GM19397 (cell line): Measurements from ENCODE around the gene NRG4.
"Not testable (repeated sequence)": the region's sequence is repeated elsewhere in the genome, so short reads cannot be mapped to it uniquely, and the experiment has no call there.

Source experiments
- ATAC-seq: cut with Tn5 transposase; IDR thresholded peaks from one replicate; pipeline ENCODE4 v1.9.1; 2021; ENCODE audit warnings: mild to moderate bottlenecking, moderate library complexity; ENCODE audit not compliant: unreplicated experiment

Gene NRG4

DNA sequence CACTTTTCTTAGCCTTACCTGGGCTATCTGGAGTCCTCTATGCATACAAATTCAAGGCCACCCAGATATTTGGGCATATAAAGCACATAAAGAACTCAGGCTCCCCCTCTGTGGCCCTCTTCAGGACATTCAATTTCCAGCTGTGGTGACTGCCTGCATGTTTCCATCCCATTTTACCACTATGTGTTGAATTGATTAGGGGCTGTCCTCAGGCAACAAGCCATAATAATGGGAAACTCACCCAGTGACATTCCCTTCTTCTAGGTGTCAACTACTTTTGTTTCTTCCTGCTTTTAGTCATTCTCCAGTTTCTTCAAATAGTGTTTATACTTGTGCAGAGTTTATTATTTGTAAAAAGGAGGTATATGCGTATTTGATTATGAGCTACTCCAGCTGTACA is 18.0 kb downstream of the NRG4 start:
- no peak for ATAC-seq

DNA sequence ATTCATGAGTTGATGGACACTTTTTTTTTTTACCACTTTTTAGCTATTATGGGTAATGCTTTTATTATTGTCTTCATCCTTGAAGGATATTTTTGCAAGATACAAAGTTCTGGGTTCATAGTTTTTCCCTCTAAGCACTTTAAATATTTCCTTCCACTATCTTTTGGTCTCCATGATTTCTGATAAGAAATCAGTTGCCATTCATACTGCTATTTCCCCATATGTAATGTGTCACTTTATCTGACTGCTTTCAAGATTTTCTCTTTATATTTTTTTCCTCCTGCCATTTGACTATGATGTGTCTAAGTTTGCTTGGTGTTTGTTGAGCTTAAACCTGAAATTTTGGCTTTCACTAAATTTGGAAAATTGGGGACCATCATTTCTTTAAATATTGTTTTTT is 19.3 kb downstream of the NRG4 start:
- ATAC-seq: no peak

DNA sequence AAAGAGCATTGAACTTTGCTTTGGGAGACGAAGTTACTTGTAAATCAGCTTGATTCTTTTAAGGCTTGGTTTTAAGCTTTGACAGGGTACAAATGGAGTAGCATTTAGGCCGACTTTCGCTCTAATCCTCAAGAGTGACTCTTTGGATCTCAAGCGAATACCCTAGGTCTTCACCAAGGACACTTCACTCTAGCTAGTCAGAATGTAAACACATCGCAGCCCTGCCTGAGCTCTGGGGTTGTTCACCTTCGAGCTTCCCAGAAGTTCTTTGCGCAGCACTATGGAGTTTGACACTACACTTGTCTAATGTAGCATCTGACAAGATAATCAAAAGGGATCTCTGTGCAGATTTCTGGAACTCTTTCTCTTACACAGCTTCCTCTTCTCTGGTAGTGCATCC is 22.3 kb downstream of the NRG4 start:
- ATAC-seq: no peak

DNA sequence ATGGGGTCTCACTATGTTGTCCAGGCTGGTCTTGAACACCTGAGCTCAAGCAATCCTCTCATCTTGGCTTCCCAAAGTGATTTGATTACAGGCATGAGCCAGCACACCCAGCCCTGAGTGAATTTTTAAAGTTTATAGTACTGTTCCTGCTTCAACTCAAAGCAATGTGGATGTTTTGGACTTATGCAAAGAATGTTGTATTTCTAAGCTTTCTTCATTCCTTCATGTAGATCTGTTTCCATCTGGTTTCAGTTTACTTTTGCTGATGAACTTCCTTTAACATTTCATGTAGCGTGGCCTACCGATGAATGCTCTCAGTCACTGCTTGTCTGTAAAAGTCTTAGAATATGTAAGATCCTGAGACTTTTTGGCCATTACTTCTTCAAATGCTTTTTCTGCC is 23.2 kb downstream of the NRG4 start:
- ATAC-seq: no peak

- ATAC-seq: no peak
These were observed 26.3 kb downstream of the NRG4 start for GRCh38 chr15:75985971-75986370.

DNA sequence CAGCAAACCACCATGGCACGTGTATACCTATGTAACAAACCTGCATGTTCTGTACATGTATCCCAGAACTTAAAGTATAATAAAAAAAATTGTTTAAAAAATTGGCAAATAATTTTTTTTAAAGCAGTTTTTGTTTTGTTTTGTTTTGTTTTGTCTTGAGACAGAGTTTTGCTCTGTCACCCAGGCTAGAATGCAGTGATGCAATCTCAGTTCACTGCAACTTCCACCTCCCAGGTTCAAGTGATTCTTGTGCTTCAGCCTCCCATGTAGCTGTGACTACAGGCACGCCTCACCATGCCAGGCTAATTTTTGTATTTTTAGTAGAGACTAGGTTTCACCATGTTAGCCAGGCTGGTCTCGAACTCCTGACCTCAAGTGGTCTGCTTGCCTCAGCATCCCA is 27.5 kb downstream of the NRG4 start:
- not testable (repeated sequence) for ATAC-seq

DNA sequence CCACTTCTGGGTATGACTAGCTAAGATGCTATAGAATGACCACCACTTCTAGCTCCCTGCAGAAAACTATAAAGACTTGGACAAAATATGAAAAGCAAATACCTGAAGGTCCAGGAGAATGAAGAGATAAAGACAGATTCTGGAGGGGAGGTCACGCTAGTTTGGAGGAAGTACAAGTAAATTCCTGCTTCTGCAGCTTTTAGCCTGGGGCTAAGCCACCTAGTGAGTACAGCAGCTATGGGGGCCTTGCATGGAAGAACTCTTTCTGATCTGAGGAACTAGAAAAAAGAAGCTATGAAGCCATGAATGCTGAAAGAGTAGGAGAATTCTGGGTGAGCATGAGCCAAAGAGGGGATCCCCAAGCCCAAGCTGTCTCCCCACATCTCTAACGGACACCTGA is 29.8 kb downstream of the NRG4 start:
- no peak for ATAC-seq

DNA sequence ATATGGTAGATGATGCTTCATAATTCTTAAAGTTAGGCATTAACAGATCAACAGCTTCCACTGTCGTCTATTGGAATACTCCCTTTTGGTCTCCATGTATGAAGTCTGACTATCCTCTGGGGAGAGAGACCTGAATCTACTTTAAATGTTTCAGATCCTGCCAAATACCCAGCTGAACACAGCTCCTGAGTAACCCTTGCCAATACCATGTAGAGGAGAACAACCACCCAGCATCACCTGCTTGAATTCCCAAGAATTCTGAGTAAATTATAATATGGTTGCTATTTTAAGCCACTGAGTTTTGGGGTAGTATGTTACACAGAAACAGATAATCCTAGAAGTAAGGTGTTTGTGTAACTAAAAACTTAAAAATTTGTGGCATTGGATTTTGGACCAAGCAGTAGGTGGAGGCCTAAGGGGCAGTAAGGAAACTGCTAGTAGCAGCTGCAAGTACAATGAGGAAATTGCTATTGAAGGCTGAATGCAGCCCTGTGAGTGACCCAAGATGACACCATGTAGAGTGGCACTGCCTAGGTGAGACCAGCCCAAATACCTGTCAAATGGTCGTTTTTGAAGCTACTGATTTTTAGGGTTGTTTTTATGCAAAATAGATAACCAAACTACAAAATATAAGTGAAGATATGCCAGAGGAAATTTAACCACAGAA is 30.9 kb downstream of the NRG4 start:
- ATAC-seq: no peak

- not testable (repeated sequence) for ATAC-seq
These were observed 35.5 kb downstream of the NRG4 start for GRCh38 chr15:75976766-75977165.

GRCh38 chr15:75966073-75966472 is 46.2 kb downstream of the NRG4 start:
- ATAC-seq: no peak

GRCh38 chr15:75961331-75961730 is 50.9 kb downstream of the NRG4 start:
- ATAC-seq: no peak

GRCh38 chr15:75955720-75956119 is 56.5 kb downstream of the NRG4 start:
- ATAC-seq: no peak

GRCh38 chr15:75952525-75952924 is 59.7 kb downstream of the NRG4 start:
- ATAC-seq: no peak

DNA sequence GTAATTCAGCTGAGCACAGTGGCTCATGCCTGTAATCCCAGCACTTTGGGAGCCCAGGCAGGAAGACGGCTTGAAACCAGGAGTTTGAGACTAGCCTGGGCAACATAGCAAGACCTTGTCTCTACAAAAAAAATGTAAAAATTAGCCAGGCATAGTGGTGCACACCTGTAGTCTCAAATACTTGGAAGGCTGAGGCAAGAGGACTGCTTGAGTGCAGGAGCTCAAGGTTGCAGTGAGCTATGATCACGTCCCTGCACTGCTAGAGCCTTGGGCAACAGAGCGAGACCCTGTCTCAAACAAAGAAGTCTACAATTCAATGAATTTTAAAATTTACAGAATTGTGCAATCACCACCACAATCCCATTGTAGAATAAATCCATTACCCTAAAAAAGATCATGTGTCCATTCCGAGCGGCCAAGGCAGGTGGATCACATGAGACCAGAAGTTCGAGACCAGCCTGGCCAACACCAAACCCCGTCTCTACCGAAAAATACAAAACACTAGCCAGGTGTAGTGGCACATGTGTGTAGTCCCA is 63.4 kb downstream of the NRG4 start:
- ATAC-seq: no peak

GRCh38 chr15:75947092-75947491 is 65.1 kb downstream of the NRG4 start:
- no peak for ATAC-seq

GRCh38 chr15:75945953-75946352 is 66.3 kb downstream of the NRG4 start:
- ATAC-seq: no peak

GRCh38 chr15:75943713-75944215 is 68.5 kb downstream of the NRG4 start:
- no peak for ATAC-seq

- no peak for ATAC-seq
These were observed 69.0 kb downstream of the NRG4 start for GRCh38 chr15:75943246-75943645.

GRCh38 chr15:75942464-75942863 is 69.8 kb downstream of the NRG4 start:
- ATAC-seq: no peak

DNA sequence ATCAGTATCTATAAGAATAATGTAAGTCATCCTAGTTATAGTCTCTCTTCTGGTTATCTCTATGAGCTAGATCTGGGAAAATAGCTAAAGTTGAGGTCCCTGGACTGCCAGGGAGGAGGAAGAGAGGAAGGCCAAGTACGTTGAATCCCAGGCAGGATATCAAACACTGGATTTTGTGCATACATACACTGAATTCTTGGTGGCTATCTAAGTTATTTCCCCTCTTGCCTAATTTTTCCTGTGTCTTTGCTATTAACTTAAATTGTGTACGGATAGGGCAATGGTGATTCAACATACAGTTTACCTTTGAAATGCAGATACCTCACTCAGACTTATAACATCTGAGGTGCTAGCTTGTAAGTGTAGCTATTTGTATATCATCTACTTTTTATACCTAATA is 81.4 kb downstream of the NRG4 start:
- ATAC-seq: no peak

DNA sequence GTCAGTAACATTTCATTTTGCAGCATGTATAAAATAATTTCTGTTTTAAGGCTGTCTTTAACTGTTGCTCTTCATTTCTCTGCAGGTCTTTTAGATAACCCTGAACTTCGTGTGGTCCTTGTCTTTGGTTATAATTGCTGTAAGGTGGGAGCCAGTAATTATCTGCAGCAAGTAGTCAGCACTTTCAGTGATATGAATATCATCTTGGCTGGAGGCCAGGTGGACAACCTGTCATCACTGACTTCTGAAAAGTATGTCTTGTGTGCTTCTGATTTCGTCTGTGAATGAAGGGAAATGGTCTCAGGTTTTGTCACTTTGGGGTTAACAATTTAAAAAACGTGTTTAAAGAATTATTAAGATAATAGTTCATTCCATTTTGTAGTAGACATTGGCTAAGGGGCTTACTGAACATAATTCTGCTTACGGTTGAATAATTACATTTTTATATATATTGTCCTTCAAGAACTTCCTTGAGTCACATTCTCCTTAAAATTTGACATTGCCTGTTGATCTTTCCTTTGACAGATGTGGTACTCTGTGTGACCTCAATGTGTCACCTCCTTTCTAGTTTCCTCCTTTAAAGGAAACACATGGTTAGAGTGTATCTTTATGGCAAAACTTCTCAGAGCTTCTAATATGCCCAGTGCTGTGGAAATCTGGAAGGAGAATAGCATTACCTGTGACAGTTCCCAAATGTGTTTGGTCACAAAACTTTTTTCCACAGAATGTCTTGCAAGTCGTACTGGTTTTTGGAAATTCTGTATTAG is 82.2 kb downstream of the NRG4 start:
- ATAC-seq: no peak
